Neural cell (in vitro differentiated cells): ENCODE data around the gene LMO1. TPM values are rescaled to one million over a fixed set of nuclear protein-coding genes. Genes with fewer than 3 reads are reported as not detected.

ENCODE experiments used
- H2AFZ ChIP-seq: fragments of 200-600, 300-800 bp; sonication (generic), shearing (Covaris generic); 2 replicates; pipeline ENCODE4 v1.6.0; 2014; ENCODE audit warnings: low read depth, mild to moderate bottlenecking, antibody characterized with exemption, low read length, moderate library complexity
- H3F3A ChIP-seq: fragments of 200-600 bp; shearing (Covaris generic); 2 replicates; pipeline ENCODE4 v1.6.1; 2016; ENCODE audit warnings: mild to moderate bottlenecking, moderate library complexity, mixed read lengths, antibody characterized with exemption, low read length; ENCODE audit not compliant: insufficient read depth, poor library complexity, severe bottlenecking
- H3K27ac ChIP-seq: fragments of 200-600, 300-800 bp; sonication (generic), shearing (Covaris generic); 2 replicates; pipeline ENCODE4 v1.5.1; 2014; ENCODE audit warnings: mild to moderate bottlenecking, low read length, moderate library complexity
- H3K27me3 ChIP-seq: fragments of 300-800, 200-600 bp; sonication (generic), shearing (Covaris generic); 2 replicates; pipeline ENCODE4 v1.6.0; 2014; ENCODE audit warnings: mild to moderate bottlenecking, low read depth, low read length, moderate library complexity; ENCODE audit not compliant: insufficient read depth
- H3K36me3 ChIP-seq: fragments of 300-800, 200-600 bp; sonication (generic), shearing (Covaris generic); 2 replicates; pipeline ENCODE4 v1.5.1; 2014; ENCODE audit warnings: mild to moderate bottlenecking, antibody characterized with exemption, low read length, moderate library complexity; ENCODE audit not compliant: insufficient read depth
- H3K4me2 ChIP-seq: fragments of 300-800, 200-600 bp; sonication (generic), shearing (Covaris generic); 2 replicates; pipeline ENCODE4 v1.6.0; 2014; ENCODE audit warnings: mild to moderate bottlenecking, low read length
- H3K4me3 ChIP-seq: fragments of 300-800, 200-600 bp; sonication (generic), shearing (Covaris generic); 2 replicates; pipeline ENCODE4 v1.5.1; 2014; ENCODE audit warnings: mild to moderate bottlenecking, low read length, moderate library complexity
- H3K79me2 ChIP-seq: fragments of 200-600 bp; shearing (Covaris generic); replicated peaks from 2 replicates; pipeline ENCODE4 v1.6.0; 2014; ENCODE audit warnings: mild to moderate bottlenecking, low read length, moderate library complexity; ENCODE audit not compliant: insufficient read depth
- H3K9ac ChIP-seq: fragments of 300-800, 200-600 bp; sonication (generic), shearing (Covaris generic); 2 replicates; pipeline ENCODE4 v1.6.1; 2016; ENCODE audit warnings: mild to moderate bottlenecking, low read length, mixed read lengths
- H3K9me2 ChIP-seq: fragments of 200-600 bp; shearing (Covaris generic); 2 replicates; pipeline ENCODE4 v1.6.1; 2016; ENCODE audit warnings: mild to moderate bottlenecking, low read length, mixed read lengths; ENCODE audit not compliant: insufficient read depth
- H3K9me3 ChIP-seq: fragments of 200-600, 300-800 bp; sonication (generic), shearing (Covaris generic); 2 replicates; pipeline ENCODE4 v1.6.1; 2016; ENCODE audit warnings: mild to moderate bottlenecking, mixed run types, low read length, moderate library complexity, mixed read lengths
- H4K20me1 ChIP-seq: fragments of 200-600 bp; shearing (Covaris generic); 2 replicates; pipeline ENCODE4 v1.6.1; 2016; ENCODE audit warnings: mild to moderate bottlenecking, mixed run types; ENCODE audit not compliant: insufficient read depth
- EP300 ChIP-seq: fragments of 450-650 bp; conservative IDR thresholded peaks from 2 replicates; pipeline ENCODE4 v1.6.1; 2014; ENCODE audit warnings: antibody characterized with exemption, mild to moderate bottlenecking, moderate library complexity; ENCODE audit not compliant: poor library complexity, severe bottlenecking
- EZH2 ChIP-seq: fragments of 200-600, 300-800 bp; shearing (Covaris generic), sonication (generic); IDR thresholded peaks from 2 replicates; pipeline ENCODE4 v1.6.1; 2014; ENCODE audit warnings: antibody characterized with exemption, low read length, borderline replicate concordance, mild to moderate bottlenecking; ENCODE audit not compliant: insufficient read depth, poor library complexity, severe bottlenecking
- MXI1 ChIP-seq: fragments of 450-650 bp; conservative IDR thresholded peaks from 2 replicates; pipeline ENCODE4 v1.6.1; 2014; ENCODE audit warnings: antibody characterized with exemption, mild to moderate bottlenecking; ENCODE audit not compliant: poor library complexity, severe bottlenecking
- POLR2AphosphoS5 ChIP-seq: IDR thresholded peaks from 2 replicates; pipeline ENCODE4 v1.6.1; 2012
- RAD21 ChIP-seq: fragments of 450-650 bp; conservative IDR thresholded peaks from 2 replicates; pipeline ENCODE4 v1.6.1; 2014; ENCODE audit warnings: antibody characterized with exemption, mild to moderate bottlenecking, moderate library complexity
- REST ChIP-seq: IDR thresholded peaks from 2 replicates; pipeline ENCODE4 v1.6.1; 2012; ENCODE audit warnings: borderline replicate concordance
- SMC3 ChIP-seq: fragments of 450-650 bp; conservative IDR thresholded peaks from 2 replicates; pipeline ENCODE4 v1.6.1; 2014; ENCODE audit warnings: antibody characterized with exemption, mild to moderate bottlenecking, moderate library complexity; ENCODE audit not compliant: poor library complexity
- TAF1 ChIP-seq: IDR thresholded peaks from 2 replicates; pipeline ENCODE4 v1.6.1; 2012; ENCODE audit warnings: low read depth
- polyA plus RNA-seq: library from polyadenylated mRNA; depleted of rRNA; stranded (reverse); fragments of >200 nt; gene quantifications from 2 replicates; pipeline ENCODE4 v1.2.3, GENCODE V29; 2014
- TF ChIP-seq, protein P1 (sequence below): fragments of 450-650 bp; IDR thresholded peaks from 2 replicates; pipeline ENCODE4 v1.5.1; 2014; ENCODE audit warnings: antibody characterized with exemption, mild to moderate bottlenecking, moderate library complexity; ENCODE audit not compliant: poor library complexity, severe bottlenecking

Gene LMO1
- polyA plus RNA-seq, 1 donor from 2014 or later: 4.4 TPM

DNA sequence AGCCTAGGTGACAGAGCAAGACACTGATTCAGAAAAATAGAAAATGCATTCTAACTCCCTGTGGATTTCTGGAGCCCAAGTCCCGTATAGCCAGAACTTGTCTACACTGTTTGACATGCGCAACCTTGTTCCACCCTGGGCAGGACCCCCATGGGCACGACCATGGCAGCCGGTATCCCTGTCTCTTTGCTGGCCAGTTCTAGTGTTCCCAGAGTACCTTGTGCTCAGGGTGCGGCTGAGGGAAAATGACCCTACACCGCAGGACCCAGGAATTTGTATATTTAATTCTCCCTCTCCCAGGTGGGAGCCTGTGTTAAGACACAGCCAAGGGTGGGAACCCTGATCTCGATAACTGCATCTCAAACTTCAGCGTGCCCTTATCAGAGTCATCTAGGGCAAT, 58.1 kb downstream of the LMO1 start:
- H3K27ac ChIP-seq: no peak overlapping the region
- no peaks in the 10 kb centered on the region for H3K36me3 ChIP-seq
- no peak overlapping the region for H3K4me3 ChIP-seq
- H3F3A ChIP-seq: no peaks in the 10 kb centered on the region
- no peak overlapping the region for H3K9ac ChIP-seq
- H3K4me2 ChIP-seq: no peak overlapping the region
- no peaks in the 10 kb centered on the region for H3K79me2 ChIP-seq
- H3K9me3 ChIP-seq: no peaks in the 10 kb centered on the region
- no peaks in the 10 kb centered on the region for H4K20me1 ChIP-seq
- TF ChIP-seq POLR2AphosphoS5: no peak
- no peak for TF ChIP-seq REST
- no peak for TF ChIP-seq MXI1
- no peak for TF ChIP-seq TAF1
- no peak for TF ChIP-seq SMC3
- no peak for TF ChIP-seq RAD21
- TF ChIP-seq EZH2: no peak
- TF ChIP-seq, protein P1, sequence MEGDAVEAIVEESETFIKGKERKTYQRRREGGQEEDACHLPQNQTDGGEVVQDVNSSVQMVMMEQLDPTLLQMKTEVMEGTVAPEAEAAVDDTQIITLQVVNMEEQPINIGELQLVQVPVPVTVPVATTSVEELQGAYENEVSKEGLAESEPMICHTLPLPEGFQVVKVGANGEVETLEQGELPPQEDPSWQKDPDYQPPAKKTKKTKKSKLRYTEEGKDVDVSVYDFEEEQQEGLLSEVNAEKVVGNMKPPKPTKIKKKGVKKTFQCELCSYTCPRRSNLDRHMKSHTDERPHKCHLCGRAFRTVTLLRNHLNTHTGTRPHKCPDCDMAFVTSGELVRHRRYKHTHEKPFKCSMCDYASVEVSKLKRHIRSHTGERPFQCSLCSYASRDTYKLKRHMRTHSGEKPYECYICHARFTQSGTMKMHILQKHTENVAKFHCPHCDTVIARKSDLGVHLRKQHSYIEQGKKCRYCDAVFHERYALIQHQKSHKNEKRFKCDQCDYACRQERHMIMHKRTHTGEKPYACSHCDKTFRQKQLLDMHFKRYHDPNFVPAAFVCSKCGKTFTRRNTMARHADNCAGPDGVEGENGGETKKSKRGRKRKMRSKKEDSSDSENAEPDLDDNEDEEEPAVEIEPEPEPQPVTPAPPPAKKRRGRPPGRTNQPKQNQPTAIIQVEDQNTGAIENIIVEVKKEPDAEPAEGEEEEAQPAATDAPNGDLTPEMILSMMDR: no peak
- no peak for TF ChIP-seq EP300
- no peak overlapping the region for H2AFZ ChIP-seq
- H3K9me2 ChIP-seq: no peaks in the 10 kb centered on the region
- no peaks in the 10 kb centered on the region for H3K27me3 ChIP-seq

DNA sequence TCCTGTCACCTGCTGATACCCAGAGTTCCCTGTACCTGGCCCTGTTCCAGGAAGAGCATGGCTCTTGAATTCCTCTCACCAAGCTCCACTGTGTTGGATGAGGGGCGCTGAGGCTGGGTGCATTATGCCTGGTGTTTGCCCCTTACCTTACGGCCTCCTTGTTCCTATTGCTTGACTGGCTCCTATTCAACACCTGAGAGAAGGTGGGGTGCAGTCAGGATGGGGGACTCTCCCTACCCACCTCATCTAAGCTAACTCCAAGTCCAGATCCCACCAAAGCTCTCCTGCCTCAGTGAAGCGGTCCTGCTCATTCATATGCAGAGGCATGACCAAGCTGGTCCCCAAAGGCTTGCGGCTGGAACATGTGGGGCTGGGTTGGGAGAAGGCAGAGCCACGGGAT, 59.1 kb downstream of the LMO1 start:
- no peak overlapping the region for H3K27ac ChIP-seq
- H3K9me3 ChIP-seq: no peaks in the 10 kb centered on the region
- H2AFZ ChIP-seq: no peak overlapping the region
- no peak for TF ChIP-seq MXI1
- TF ChIP-seq EZH2: no peak
- TF ChIP-seq RAD21: no peak
- TF ChIP-seq POLR2AphosphoS5: no peak
- TF ChIP-seq SMC3: no peak
- no peaks in the 10 kb centered on the region for H3K36me3 ChIP-seq
- H3K4me3 ChIP-seq: no peak overlapping the region
- no peaks in the 10 kb centered on the region for H4K20me1 ChIP-seq
- H3K27me3 ChIP-seq: no peaks in the 10 kb centered on the region
- H3K79me2 ChIP-seq: no peaks in the 10 kb centered on the region
- H3K9me2 ChIP-seq: no peaks in the 10 kb centered on the region
- no peak overlapping the region for H3K4me2 ChIP-seq
- no peak overlapping the region for H3K9ac ChIP-seq
- no peaks in the 10 kb centered on the region for H3F3A ChIP-seq

- Histone ChIP-seq H2AFZ (no peak overlapping the region), H3K9me3 (no peaks in the 10 kb centered on the region), H3K36me3 (no peaks in the 10 kb centered on the region), H3K79me2 (no peaks in the 10 kb centered on the region), H3K9me2 (no peaks in the 10 kb centered on the region), H3K9ac (no peak overlapping the region), H3K4me2 (no peak overlapping the region), H3K4me3 (no peak overlapping the region), H3K27ac (no peak overlapping the region), H3K27me3 (no peaks in the 10 kb centered on the region), H3F3A (no peaks in the 10 kb centered on the region), H4K20me1 (no peaks in the 10 kb centered on the region)
- TF ChIP-seq RAD21 (no peak), SMC3 (no peak), MXI1 (no peak), TAF1 (no peak), POLR2AphosphoS5 (no peak), REST (no peak), EP300 (no peak)
- TF ChIP-seq, protein P1: no peak
Observed at GRCh38 chr11:8204025-8204424, 59.7 kb downstream of the LMO1 start.
